GM21360 (cell line): Measurements from ENCODE around the gene TBXAS1.

Source experiments
- ATAC-seq: cut with Tn5 transposase; IDR thresholded peaks from one replicate; pipeline ENCODE4 v1.9.1; 2021; ENCODE audit warnings: mild to moderate bottlenecking, moderate library complexity; ENCODE audit not compliant: unreplicated experiment

TBXAS1 gene

GRCh38 chr7:139942636-139943035 lies 113.6 kb downstream of the TBXAS1 start:
- no peak for ATAC-seq

- ATAC-seq = no peak
Measured at GRCh38 chr7:139943401-139943800, 114.3 kb downstream of the TBXAS1 start.

- no peak for ATAC-seq
Measured at GRCh38 chr7:139944248-139944647, 115.2 kb downstream of the TBXAS1 start.

- ATAC-seq = no peak
Measured at GRCh38 chr7:139946533-139946932, 117.5 kb downstream of the TBXAS1 start.

GRCh38 chr7:139947021-139947420 lies 118.0 kb downstream of the TBXAS1 start:
- no peak for ATAC-seq

GRCh38 chr7:139948167-139948566 lies 119.1 kb downstream of the TBXAS1 start:
- no peak for ATAC-seq

- no peak for ATAC-seq
Measured at GRCh38 chr7:139948587-139949335, 119.7 kb downstream of the TBXAS1 start.

- no peak for ATAC-seq
Measured at GRCh38 chr7:139949629-139950028, 120.6 kb downstream of the TBXAS1 start.

- ATAC-seq = no peak
Measured at GRCh38 chr7:139950881-139951525, 121.9 kb downstream of the TBXAS1 start.

- ATAC-seq = no peak
Measured at GRCh38 chr7:139953229-139953628, 124.2 kb downstream of the TBXAS1 start.

GRCh38 chr7:139955109-139955820 lies 126.2 kb downstream of the TBXAS1 start:
- no peak for ATAC-seq

GRCh38 chr7:139958599-139959284 lies 129.7 kb downstream of the TBXAS1 start:
- no peak for ATAC-seq

- no peak for ATAC-seq
Measured at GRCh38 chr7:139959285-139959628, 130.2 kb downstream of the TBXAS1 start.

- ATAC-seq = no peak
Measured at GRCh38 chr7:139959718-139960117, 130.7 kb downstream of the TBXAS1 start.

- ATAC-seq = no peak
Measured at GRCh38 chr7:139960157-139960556, 131.1 kb downstream of the TBXAS1 start.

GRCh38 chr7:139965942-139966628 lies 137.0 kb downstream of the TBXAS1 start:
- no peak for ATAC-seq

GRCh38 chr7:139966949-139967348 lies 137.9 kb downstream of the TBXAS1 start:
- ATAC-seq = no peak

- ATAC-seq = no peak
Measured at GRCh38 chr7:139968931-139969330, 139.9 kb downstream of the TBXAS1 start.

GRCh38 chr7:139972029-139972428 lies 143.0 kb downstream of the TBXAS1 start:
- no peak for ATAC-seq

GRCh38 chr7:139973101-139974050 lies 144.3 kb downstream of the TBXAS1 start:
- no peak for ATAC-seq
